Hematopoietic multipotent progenitor cell treated with erythropoietin and hydrocortisone succinate and interleukin-3 and kit ligand, for 15 days (in vitro differentiated cells): Measurements from ENCODE around the gene IL26.

Experiments
- DNase-seq: peaks from one replicate; pipeline ENCODE4 v3.0.0-alpha.2; 2015; ENCODE audit warnings: low spot score

Gene IL26

GRCh38 chr12:68154779-68155178 lies 70.8 kb downstream of the IL26 start:
- no peak for DNase-seq
